Stimulated activated CD8-positive, alpha-beta memory T cell treated with anti-CD3 and anti-CD28 coated beads, Interleukin-15, amount 100 ng/mL, for 4 hours (primary cell): ENCODE results near the gene MISP.

Source experiments
- DNase-seq, 2 donors: peaks; one replicate each; pipeline ENCODE4 v3.0.0-alpha.2; 2020; ENCODE audit warnings: low read depth in 2 of 2

Gene MISP

GRCh38 chr19:796692-797527 lies 46.0 kb downstream of the MISP start, which contains the start of gene PTBP1:
TSS of gene PTBP1 (plus strand) at chr19:797452. CDS start at chr19:797498, 46 bp downstream.
- peak; percentile 99 to 100 for DNase-seq

GRCh38 chr19:797528-798414 lies 46.9 kb downstream of the MISP start:
- peak; percentile 67 to 77 for DNase-seq

GRCh38 chr19:798415-799075 lies 47.6 kb downstream of the MISP start:
- DNase-seq = no peak

GRCh38 chr19:799076-799881 lies 48.4 kb downstream of the MISP start:
- no peak for DNase-seq

GRCh38 chr19:800360-801029 lies 49.6 kb downstream of the MISP start:
- DNase-seq = no peak

- DNase-seq = no peak
Measured at GRCh38 chr19:801030-801860, 50.3 kb downstream of the MISP start.

- no peak for DNase-seq
Measured at GRCh38 chr19:801861-802497, 51.1 kb downstream of the MISP start.

- no peak for DNase-seq
Measured at GRCh38 chr19:802498-803098, 51.7 kb downstream of the MISP start.

- no peak for DNase-seq
Measured at GRCh38 chr19:803099-803561, 52.2 kb downstream of the MISP start.

- no peak for DNase-seq
Measured at GRCh38 chr19:803686-804418, 52.9 kb downstream of the MISP start.

- DNase-seq = no peak
Measured at GRCh38 chr19:804419-805165, 53.7 kb downstream of the MISP start.

GRCh38 chr19:805166-805551 lies 54.2 kb downstream of the MISP start:
- DNase-seq = no peak

GRCh38 chr19:805600-806550 lies 55.0 kb downstream of the MISP start:
- no peak for DNase-seq

- DNase-seq = no peak
Measured at GRCh38 chr19:806815-807421, 56.0 kb downstream of the MISP start.

GRCh38 chr19:807627-808422 lies 56.9 kb downstream of the MISP start:
- no peak for DNase-seq
